GM18502 (cell line): ENCODE measurements around the gene PTPRN.

Source experiments
- ATAC-seq: cut with Tn5 transposase; IDR thresholded peaks from one replicate; pipeline ENCODE4 v1.9.1; 2021; ENCODE audit warnings: mild to moderate bottlenecking; ENCODE audit not compliant: unreplicated experiment, poor library complexity

The PTPRN gene

GRCh38 chr2:219247678-219248642 is 61.2 kb downstream of the PTPRN start:
- ATAC-seq, result no peak

- no peak for ATAC-seq
Observed at GRCh38 chr2:219246559-219246958, 62.6 kb downstream of the PTPRN start.

- no peak for ATAC-seq
Observed at GRCh38 chr2:219245899-219246230, 63.3 kb downstream of the PTPRN start.

- ATAC-seq, result peak; percentile 80
Observed at GRCh38 chr2:219245148-219245898, 63.9 kb downstream of the PTPRN start, which contains the start of the genes GLB1L and STK16. Gene GLB1L, minus strand, starts transcription at chr2:219245444. Its CDS starts 1,871 bp downstream, at chr2:219243573. Gene STK16, plus strand, starts transcription at chr2:219245479. Its CDS starts 521 bp downstream, at chr2:219246000.

GRCh38 chr2:219244789-219245147 is 64.4 kb downstream of the PTPRN start:
- no peak for ATAC-seq

GRCh38 chr2:219243291-219243761 is 65.9 kb downstream of the PTPRN start:
- no peak for ATAC-seq
